ENCODE results near the gene BAG3. TPM values are rescaled to one million over a fixed set of nuclear protein-coding genes. Genes with fewer than 3 reads are reported as not detected.
A peak's percentile ranks its signal among the peaks of the same experiment; 100 is the strongest.
"Not testable (repeated sequence)": the region's sequence is repeated elsewhere in the genome, so short reads cannot be mapped to it uniquely, and the experiment has no call there.

BAG3 gene
- total RNA-seq, result 10 to 100 TPM; 26.4 to 26.9 TPM
- long read RNA-seq, transcript BAG3-201 (4 exons, 2,571 nt), result major isoform, 23 of 54 reads
- long read RNA-seq, partial matches to known transcripts, result 27 of 54 reads
- long read RNA-seq, other reads (novel, unspliced or antisense), result 4 of 54 reads

GRCh38 chr10:119650692-119651513 lies at the start of gene BAG3:
TSS of gene BAG3 (plus strand) at chr10:119651380. CDS start at chr10:119651676, 296 bp downstream.
- peak; percentile 87 for ATAC-seq
- intact Hi-C loops (cut with DNase I, micrococcal nuclease), result no loop called here
- peak; percentile 93 for DNase-seq

GRCh38 chr10:119602241-119603095 lies 48.7 kb upstream of the BAG3 start:
- intact Hi-C loops (cut with DNase I, micrococcal nuclease), result no loop called here
- ATAC-seq, result peak; percentile 82
- peak; percentile 35 to 37 for DNase-seq

DNA sequence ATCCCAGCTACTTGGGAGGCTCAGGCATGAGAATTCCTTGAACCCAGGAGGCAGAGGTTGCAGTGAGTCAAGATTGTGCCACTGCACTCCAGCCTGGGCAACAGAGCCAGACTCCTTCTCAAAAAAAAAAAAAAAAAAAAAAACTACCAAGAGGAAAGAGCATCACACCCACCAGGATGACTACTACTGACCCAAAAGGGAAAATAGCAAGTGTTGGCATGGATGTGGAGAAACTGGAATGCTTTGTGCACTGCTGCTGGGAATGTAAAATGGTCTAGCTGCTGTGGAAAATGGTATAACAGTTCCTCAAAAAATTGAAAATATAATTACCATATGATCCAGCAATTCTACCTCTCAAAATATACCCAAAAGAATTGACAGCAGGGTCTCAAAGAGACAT lies 46.7 kb upstream of the BAG3 start:
- ATAC-seq (no peak), DNase-seq (no peak)
- intact Hi-C loops (cut with DNase I, micrococcal nuclease), result no loop called here

GRCh38 chr10:119608316-119609155 lies 42.6 kb upstream of the BAG3 start:
- intact Hi-C loops (cut with DNase I, micrococcal nuclease), result no loop called here
- peak; percentile 85 for ATAC-seq
- DNase-seq, result peak; percentile 39 to 53

DNA sequence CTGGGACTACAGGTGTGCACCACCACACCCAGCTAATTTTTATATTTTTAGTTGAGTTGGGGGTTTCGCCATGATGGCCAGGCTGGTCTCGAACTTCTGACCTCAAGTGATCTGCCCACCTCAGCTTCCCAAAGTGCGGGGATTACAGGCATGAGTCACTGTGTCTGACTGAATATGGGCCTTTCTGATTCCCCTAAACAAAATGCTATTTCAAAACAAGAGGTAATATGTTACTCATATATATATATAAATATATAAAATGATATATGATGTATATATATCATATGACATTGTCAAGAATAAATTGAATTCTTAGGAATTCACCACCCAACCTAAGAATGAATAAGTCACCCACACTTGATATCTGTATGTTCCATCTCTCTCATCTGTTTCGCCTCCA lies 41.7 kb upstream of the BAG3 start:
- intact Hi-C loops (cut with DNase I, micrococcal nuclease), result no loop called here
- ATAC-seq (no peak), DNase-seq (no peak)

- intact Hi-C loops (cut with DNase I, micrococcal nuclease), result no loop called here
- ATAC-seq, result no peak
- DNase-seq, result no peak
Observed at GRCh38 chr10:119611433-119611832, 39.7 kb upstream of the BAG3 start.

DNA sequence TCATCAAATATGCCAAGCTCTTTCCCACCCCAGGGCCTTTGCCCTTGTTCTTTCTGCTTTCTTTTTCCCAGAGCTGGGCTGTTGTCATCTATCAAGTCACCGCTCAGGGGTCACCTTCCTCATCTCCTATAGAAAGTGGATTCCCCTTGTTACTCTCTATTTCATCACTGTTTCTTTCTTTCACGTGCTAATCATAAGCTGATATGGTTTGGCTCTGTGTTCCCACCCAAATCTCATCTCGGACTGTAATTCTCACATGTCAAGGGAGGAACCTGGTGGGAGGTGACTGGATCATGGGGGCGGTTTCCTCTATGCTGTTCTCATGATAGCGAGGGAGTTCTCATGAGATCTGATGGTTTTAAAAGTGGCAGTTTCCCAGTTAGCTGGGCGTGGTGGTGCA lies 37.4 kb upstream of the BAG3 start:
- no peak for DNase-seq
- intact Hi-C loops (cut with DNase I, micrococcal nuclease), result no loop called here
- ATAC-seq, result no peak

GRCh38 chr10:119614686-119615085 lies 36.5 kb upstream of the BAG3 start:
- no peak for DNase-seq
- intact Hi-C loops (cut with DNase I, micrococcal nuclease), result no loop called here
- no peak for ATAC-seq

GRCh38 chr10:119616882-119617570 lies 34.2 kb upstream of the BAG3 start:
- DNase-seq (no peak), ATAC-seq (no peak)

DNA sequence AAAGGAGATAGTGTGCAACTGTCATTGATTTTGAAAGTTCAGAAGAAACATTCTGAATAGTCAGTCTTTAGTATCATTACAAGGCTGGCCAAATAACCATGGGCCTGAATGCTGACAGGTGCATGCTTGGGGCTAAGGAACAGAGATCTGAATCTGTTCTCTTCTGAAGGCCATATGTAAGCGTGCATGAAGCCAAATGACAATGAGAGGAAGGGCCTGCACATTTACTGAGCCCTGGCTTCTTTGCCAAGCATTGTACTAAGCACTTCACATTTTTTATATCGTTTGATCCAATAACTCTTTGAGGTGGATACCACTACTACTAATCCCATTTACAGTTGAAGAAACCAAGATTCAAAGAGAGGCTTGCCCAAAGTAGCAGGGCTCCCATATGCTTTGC lies 32.0 kb upstream of the BAG3 start:
- DNase-seq, result no peak
- ATAC-seq, result no peak
- intact Hi-C loops (cut with DNase I, micrococcal nuclease), result no loop called here

More at GRCh38 chr10:119616882-119617570, 34.2 kb upstream of the BAG3 start:
- intact Hi-C loops (cut with DNase I, micrococcal nuclease), result no loop called here

- intact Hi-C loops (cut with DNase I, micrococcal nuclease), result not testable (repeated sequence)
Observed at GRCh38 chr10:119619811-119620210, 31.4 kb upstream of the BAG3 start.

GRCh38 chr10:119620241-119621077 lies 30.7 kb upstream of the BAG3 start:
- ATAC-seq (no peak), DNase-seq (no peak)
- intact Hi-C loops (cut with DNase I, micrococcal nuclease), result no loop called here

More at GRCh38 chr10:119619811-119620210, 31.4 kb upstream of the BAG3 start:
- ATAC-seq, DNase-seq: not testable (repeated sequence)

DNA sequence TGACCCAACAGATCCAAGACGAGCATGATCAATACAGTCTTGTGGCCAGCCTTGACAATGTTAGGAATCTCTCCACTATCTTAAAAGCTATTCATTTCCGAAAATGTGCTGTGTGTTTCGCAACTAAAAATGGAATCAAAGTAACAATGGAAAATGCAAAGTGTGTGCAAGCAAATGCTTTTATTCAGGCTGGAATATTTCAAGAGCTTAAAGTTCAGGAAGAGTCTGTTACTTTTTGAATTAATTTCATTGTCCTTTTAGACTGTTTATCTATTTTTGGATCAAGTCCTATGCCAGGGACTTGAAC lies 30.1 kb upstream of the BAG3 start:
- DNase-seq (no peak), ATAC-seq (no peak)
- intact Hi-C loops (cut with DNase I, micrococcal nuclease), result no loop called here

DNA sequence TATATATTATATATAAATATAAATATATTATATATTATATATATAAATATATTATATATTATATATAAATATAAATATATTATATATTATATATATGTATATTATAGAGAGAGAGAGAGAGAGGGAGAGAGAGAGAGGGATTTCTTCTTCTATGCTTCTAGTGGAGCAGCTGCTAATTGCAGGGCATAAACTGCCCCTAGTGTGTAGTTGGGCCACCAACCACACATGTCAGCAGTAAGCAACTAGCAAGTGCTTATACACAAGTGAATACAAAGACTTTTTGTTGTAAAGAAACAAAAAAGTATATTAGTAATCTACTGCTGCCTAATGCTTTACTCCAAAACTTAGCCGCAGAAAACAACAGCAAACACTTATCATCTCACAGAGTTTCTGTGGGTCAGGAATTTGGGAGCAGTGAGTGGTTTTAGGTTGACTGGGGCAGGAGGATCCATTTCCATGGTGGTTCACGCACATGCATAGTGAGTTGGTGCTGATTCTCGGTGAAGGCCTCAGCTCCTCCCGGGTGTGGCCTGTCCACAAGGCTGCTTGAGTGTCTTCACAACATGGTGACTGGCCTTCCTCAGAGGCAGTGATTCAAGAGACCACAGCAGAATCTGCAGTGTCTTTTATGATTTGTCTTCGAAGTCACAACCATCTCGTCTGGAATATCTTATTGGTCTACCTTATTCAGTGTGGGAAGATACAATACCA lies 25.5 kb upstream of the BAG3 start:
- intact Hi-C loops (cut with DNase I, micrococcal nuclease), result no loop called here

GRCh38 chr10:119630300-119630699 lies 20.9 kb upstream of the BAG3 start:
- intact Hi-C loops (cut with DNase I, micrococcal nuclease), result no loop called here
- no peak for ATAC-seq

More for the DNA sequence above, 25.5 kb upstream of the BAG3 start:
- no peak for DNase-seq
- no peak for ATAC-seq

GRCh38 chr10:119633538-119634218 lies 17.5 kb upstream of the BAG3 start:
- ATAC-seq (no peak), DNase-seq (no peak)
- intact Hi-C loops (cut with DNase I, micrococcal nuclease), result no loop called here

More at GRCh38 chr10:119630300-119630699, 20.9 kb upstream of the BAG3 start:
- no peak for DNase-seq

Measured in left colon (tissue), 2 donors.